Measurements from ENCODE around the gene GPATCH3. TPM values are rescaled to one million over a fixed set of nuclear protein-coding genes. Genes with fewer than 3 reads are reported as not detected.

GPATCH3 gene
- total and polyA plus RNA-seq, 2 donors from 2014 or later = 15.8 TPM

DNA sequence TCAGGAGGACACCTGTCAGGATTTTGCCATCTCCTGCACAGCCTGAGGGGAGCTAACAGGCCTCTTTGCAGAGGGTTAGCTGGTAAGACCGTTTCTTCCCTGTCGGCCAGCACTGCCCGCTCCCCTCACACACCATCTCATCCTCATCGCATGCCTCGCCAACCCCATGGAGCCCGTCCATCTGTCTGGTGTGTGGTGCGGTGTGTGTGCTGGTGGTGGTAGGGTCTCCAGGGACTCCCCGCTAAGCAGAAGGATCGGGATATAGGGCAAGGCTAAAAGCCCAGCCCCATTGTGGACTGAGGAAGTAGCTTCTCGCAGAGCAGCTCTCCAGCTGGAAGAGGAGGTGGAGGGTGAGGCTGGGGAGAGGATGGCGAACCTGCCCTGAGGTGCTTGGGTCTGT is 44.1 kb downstream of the GPATCH3 start:
- Histone ChIP-seq H3K4me3 (ENCODE audit: low read length in 3 of 3) (no peak overlapping the region), H3K27me3 (ENCODE audit: control insufficient read depth, insufficient read depth, low read length) (no peaks in the 10 kb centered on the region), H3K27ac (ENCODE audit: low read depth in 2 of 2, low read length in 2 of 2) (no peak overlapping the region), H3K9me3 (ENCODE audit: control insufficient read depth in 2 of 3, insufficient read depth in 1 of 3, low read length in 3 of 3) (no peaks in the 10 kb centered on the region), H3K36me3 (ENCODE audit: control insufficient read depth in 2 of 3, insufficient read depth in 3 of 3, low read length in 3 of 3) (peaks cover 0 to 26% (median 8%) of the 10 kb centered on the region in 3 donors), H3K9ac (ENCODE audit: low read length in 3 of 3) (no peak overlapping the region), H3K4me1 (ENCODE audit: control insufficient read depth in 2 of 3, insufficient read depth in 2 of 3, low read depth in 1 of 3, low read length in 3 of 3) (no peaks in the 10 kb centered on the region)
- DNase-seq (no peak), FAIRE-seq (no peak)
- TF ChIP-seq, protein P1, sequence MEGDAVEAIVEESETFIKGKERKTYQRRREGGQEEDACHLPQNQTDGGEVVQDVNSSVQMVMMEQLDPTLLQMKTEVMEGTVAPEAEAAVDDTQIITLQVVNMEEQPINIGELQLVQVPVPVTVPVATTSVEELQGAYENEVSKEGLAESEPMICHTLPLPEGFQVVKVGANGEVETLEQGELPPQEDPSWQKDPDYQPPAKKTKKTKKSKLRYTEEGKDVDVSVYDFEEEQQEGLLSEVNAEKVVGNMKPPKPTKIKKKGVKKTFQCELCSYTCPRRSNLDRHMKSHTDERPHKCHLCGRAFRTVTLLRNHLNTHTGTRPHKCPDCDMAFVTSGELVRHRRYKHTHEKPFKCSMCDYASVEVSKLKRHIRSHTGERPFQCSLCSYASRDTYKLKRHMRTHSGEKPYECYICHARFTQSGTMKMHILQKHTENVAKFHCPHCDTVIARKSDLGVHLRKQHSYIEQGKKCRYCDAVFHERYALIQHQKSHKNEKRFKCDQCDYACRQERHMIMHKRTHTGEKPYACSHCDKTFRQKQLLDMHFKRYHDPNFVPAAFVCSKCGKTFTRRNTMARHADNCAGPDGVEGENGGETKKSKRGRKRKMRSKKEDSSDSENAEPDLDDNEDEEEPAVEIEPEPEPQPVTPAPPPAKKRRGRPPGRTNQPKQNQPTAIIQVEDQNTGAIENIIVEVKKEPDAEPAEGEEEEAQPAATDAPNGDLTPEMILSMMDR (IDR thresholded peaks at IDR 0.05; ENCODE audit: borderline replicate concordance, extremely low read depth, insufficient read depth) = no peak
- intact Hi-C loops (cut with DNase I) = no loop called here

- DNase-seq (no peak), FAIRE-seq (no peak)
- H3K9me3 ChIP-seq (ENCODE audit: control insufficient read depth in 2 of 3, insufficient read depth in 1 of 3, low read length in 3 of 3) = no peaks in the 10 kb centered on the region
- TF ChIP-seq, protein P1 (IDR thresholded peaks at IDR 0.05; ENCODE audit: borderline replicate concordance, extremely low read depth, insufficient read depth) = no peak
- H3K4me1 ChIP-seq (ENCODE audit: control insufficient read depth in 2 of 3, insufficient read depth in 2 of 3, low read depth in 1 of 3, low read length in 3 of 3) = no peaks in the 10 kb centered on the region
- H3K4me3 ChIP-seq (ENCODE audit: low read length in 3 of 3) = no peak overlapping the region
- intact Hi-C loops (cut with DNase I) = no loop called here
- no peak overlapping the region for H3K9ac ChIP-seq (ENCODE audit: low read length in 3 of 3)
- H3K36me3 ChIP-seq (ENCODE audit: control insufficient read depth in 2 of 3, insufficient read depth in 3 of 3, low read length in 3 of 3) = peaks cover 0 to 30% (median 12%) of the 10 kb centered on the region in 3 donors
- H3K27ac ChIP-seq (ENCODE audit: low read depth in 2 of 2, low read length in 2 of 2) = no peak overlapping the region
- no peaks in the 10 kb centered on the region for H3K27me3 ChIP-seq (ENCODE audit: control insufficient read depth, insufficient read depth, low read length)
These were observed 44.6 kb downstream of the GPATCH3 start for GRCh38 chr1:26855636-26856035.

GRCh38 chr1:26854906-26855305 is 45.4 kb downstream of the GPATCH3 start:
- intact Hi-C loops (cut with DNase I) = no loop called here
- H3K9ac ChIP-seq (ENCODE audit: low read length in 3 of 3) = no peak overlapping the region
- no peak overlapping the region for H3K4me3 ChIP-seq (ENCODE audit: low read length in 3 of 3)
- peaks cover 0 to 33% (median 17%) of the 10 kb centered on the region in 3 donors for H3K36me3 ChIP-seq (ENCODE audit: control insufficient read depth in 2 of 3, insufficient read depth in 3 of 3, low read length in 3 of 3)
- H3K4me1 ChIP-seq (ENCODE audit: control insufficient read depth in 2 of 3, insufficient read depth in 2 of 3, low read depth in 1 of 3, low read length in 3 of 3) = no peaks in the 10 kb centered on the region
- FAIRE-seq = no peak
- H3K27ac ChIP-seq (ENCODE audit: low read depth in 2 of 2, low read length in 2 of 2) = no peak overlapping the region
- no peak for DNase-seq
- no peaks in the 10 kb centered on the region for H3K27me3 ChIP-seq (ENCODE audit: control insufficient read depth, insufficient read depth, low read length)
- TF ChIP-seq, protein P1 (IDR thresholded peaks at IDR 0.05; ENCODE audit: borderline replicate concordance, extremely low read depth, insufficient read depth) = no peak
- H3K9me3 ChIP-seq (ENCODE audit: control insufficient read depth in 2 of 3, insufficient read depth in 1 of 3, low read length in 3 of 3) = no peaks in the 10 kb centered on the region

DNA sequence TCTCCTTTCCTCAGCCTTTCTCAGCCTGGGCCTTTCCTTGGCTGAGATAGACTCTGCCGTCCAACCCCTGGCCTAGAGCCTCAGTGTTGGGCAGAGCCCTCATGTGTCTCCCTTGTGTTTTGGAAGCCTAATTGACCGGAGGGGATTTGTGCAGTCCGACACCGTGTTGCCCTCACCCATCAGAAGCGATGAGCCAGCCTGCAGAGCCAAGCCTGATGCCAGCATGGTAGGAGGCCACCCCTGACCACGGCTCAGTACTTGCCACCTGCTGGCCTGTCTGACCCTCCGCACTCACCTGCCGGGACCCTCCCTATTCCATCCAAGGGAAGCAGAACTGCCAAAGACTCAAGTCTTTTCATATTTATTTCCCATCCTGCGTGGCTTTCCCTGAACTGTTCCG is 46.7 kb downstream of the GPATCH3 start:
- Histone ChIP-seq H3K27ac (ENCODE audit: low read depth in 2 of 2, low read length in 2 of 2) (no peak overlapping the region), H3K9ac (ENCODE audit: low read length in 3 of 3) (no peak overlapping the region), H3K4me3 (ENCODE audit: low read length in 3 of 3) (no peak overlapping the region), H3K36me3 (ENCODE audit: control insufficient read depth in 2 of 3, insufficient read depth in 3 of 3, low read length in 3 of 3) (peaks cover 0 to 33% (median 17%) of the 10 kb centered on the region in 3 donors), H3K27me3 (ENCODE audit: control insufficient read depth, insufficient read depth, low read length) (no peaks in the 10 kb centered on the region), H3K4me1 (ENCODE audit: control insufficient read depth in 2 of 3, insufficient read depth in 2 of 3, low read depth in 1 of 3, low read length in 3 of 3) (peaks cover 0 to 3% (median 0%) of the 10 kb centered on the region in 3 donors), H3K9me3 (ENCODE audit: control insufficient read depth in 2 of 3, insufficient read depth in 1 of 3, low read length in 3 of 3) (no peaks in the 10 kb centered on the region)
- intact Hi-C loops (cut with DNase I) = no loop called here
- FAIRE-seq (no peak), DNase-seq (no peak)
- TF ChIP-seq, protein P1 (IDR thresholded peaks at IDR 0.05; ENCODE audit: borderline replicate concordance, extremely low read depth, insufficient read depth) = no peak
